ENCODE measurements around the gene LY6G5C.

DNA sequence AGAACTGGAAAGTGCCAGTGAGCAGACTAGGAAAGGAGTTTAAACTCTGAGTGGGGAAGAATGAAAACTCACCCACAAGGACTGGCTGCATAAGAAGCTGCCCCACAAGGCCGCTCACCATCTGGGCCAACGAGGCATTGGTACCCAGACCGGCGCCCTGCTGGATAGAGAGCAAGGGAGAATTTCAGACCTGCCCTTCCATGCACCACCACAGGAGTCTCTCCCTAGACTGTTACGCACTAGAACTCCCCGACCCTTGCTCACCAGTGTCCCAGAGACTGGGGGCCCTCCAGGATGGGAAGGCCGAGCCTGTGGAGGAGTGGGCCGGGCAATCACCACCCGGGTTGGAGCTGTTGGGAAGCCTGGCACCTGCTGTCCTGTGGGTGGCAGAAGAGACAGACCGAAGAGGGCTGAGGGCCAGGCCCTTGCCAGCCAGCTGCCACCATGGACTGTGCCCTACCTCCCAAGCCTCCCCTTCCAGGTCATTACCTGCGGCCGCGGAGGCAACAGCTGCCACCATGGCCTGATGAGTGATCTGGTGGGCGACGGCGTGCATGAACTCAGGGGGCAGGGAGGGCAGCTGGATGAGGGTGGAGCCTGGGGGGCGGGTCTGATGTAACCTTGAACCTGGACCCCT, 36.9 kb downstream of the LY6G5C start:
- TF ChIP-seq, protein P1, sequence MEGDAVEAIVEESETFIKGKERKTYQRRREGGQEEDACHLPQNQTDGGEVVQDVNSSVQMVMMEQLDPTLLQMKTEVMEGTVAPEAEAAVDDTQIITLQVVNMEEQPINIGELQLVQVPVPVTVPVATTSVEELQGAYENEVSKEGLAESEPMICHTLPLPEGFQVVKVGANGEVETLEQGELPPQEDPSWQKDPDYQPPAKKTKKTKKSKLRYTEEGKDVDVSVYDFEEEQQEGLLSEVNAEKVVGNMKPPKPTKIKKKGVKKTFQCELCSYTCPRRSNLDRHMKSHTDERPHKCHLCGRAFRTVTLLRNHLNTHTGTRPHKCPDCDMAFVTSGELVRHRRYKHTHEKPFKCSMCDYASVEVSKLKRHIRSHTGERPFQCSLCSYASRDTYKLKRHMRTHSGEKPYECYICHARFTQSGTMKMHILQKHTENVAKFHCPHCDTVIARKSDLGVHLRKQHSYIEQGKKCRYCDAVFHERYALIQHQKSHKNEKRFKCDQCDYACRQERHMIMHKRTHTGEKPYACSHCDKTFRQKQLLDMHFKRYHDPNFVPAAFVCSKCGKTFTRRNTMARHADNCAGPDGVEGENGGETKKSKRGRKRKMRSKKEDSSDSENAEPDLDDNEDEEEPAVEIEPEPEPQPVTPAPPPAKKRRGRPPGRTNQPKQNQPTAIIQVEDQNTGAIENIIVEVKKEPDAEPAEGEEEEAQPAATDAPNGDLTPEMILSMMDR (IDR thresholded peaks at IDR 0.05), result no peak
- TF ChIP-seq POLR2A (IDR thresholded peaks at IDR 0.05), result no peak

Data from esophagus squamous epithelium (tissue), 4 donors.